Endometrial microvascular endothelial cells (primary cell): ENCODE data around the gene COX7A2. TPM values are rescaled to one million over a fixed set of nuclear protein-coding genes. Genes with fewer than 3 reads are reported as not detected.

Experiments
- in situ Hi-C: cut with HindIII; loops from 2 replicates; pipeline ENCODE4 v1.10.0; 2017; ENCODE audit warnings: low sequenced_read_pairs, low pct_unique_long_range_greater_than_20kb; ENCODE audit errors: inconsistent ontology term
- total RNA-seq: library from RNA; depleted of rRNA; stranded (reverse); fragments of >200 nt; gene quantifications from one replicate; pipeline ENCODE4 v1.2.3, GENCODE V29; 2015; ENCODE audit errors: inconsistent ontology term

COX7A2 gene
- total RNA-seq, 1 donor from 2014 or later, result 381 TPM

GRCh38 chr6:75205776-75206575, 37.6 kb downstream of the COX7A2 start, which contains the start of gene COL12A1:
Gene COL12A1 (minus strand): TSS chr6:75206053. CDS start chr6:75202792, 3,261 bp downstream.
- in situ Hi-C loops, result loop anchor here (25.0 kb wide), 1 partner anchor 1119 kb away; no protein-coding TSS in a partner anchor

GRCh38 chr6:75204959-75205775, 38.4 kb downstream of the COX7A2 start:
- in situ Hi-C loops, result loop anchor here (25.0 kb wide), 1 partner anchor 1118 kb away; no protein-coding TSS in a partner anchor

GRCh38 chr6:75204217-75204958, 39.2 kb downstream of the COX7A2 start:
- in situ Hi-C loops, result loop anchor here (25.0 kb wide), 1 partner anchor 1117 kb away; no protein-coding TSS in a partner anchor

GRCh38 chr6:75203721-75204120, 39.9 kb downstream of the COX7A2 start:
- in situ Hi-C loops, result loop anchor here (25.0 kb wide), 1 partner anchor 1116 kb away; no protein-coding TSS in a partner anchor

- in situ Hi-C loops, result loop anchor here (25.0 kb wide), 1 partner anchor 1115 kb away; no protein-coding TSS in a partner anchor
These were observed 40.9 kb downstream of the COX7A2 start for GRCh38 chr6:75202676-75203131.

- in situ Hi-C loops, result loop anchor here (25.0 kb wide), 1 partner anchor 1115 kb away; no protein-coding TSS in a partner anchor
These were observed 41.5 kb downstream of the COX7A2 start for GRCh38 chr6:75201901-75202672.

GRCh38 chr6:75201021-75201420, 42.6 kb downstream of the COX7A2 start:
- in situ Hi-C loops, result loop anchor here (25.0 kb wide), 1 partner anchor 1114 kb away; no protein-coding TSS in a partner anchor

- in situ Hi-C loops, result loop anchor here (25.0 kb wide), 1 partner anchor 1113 kb away; no protein-coding TSS in a partner anchor
These were observed 43.7 kb downstream of the COX7A2 start for GRCh38 chr6:75199889-75200288.

- in situ Hi-C loops, result no loop called here
These were observed 47.4 kb downstream of the COX7A2 start for GRCh38 chr6:75196081-75196687.

- in situ Hi-C loops, result no loop called here
These were observed 55.2 kb downstream of the COX7A2 start for GRCh38 chr6:75188221-75188925.

Other genes with a start within 250 kb of the COX7A2 start
- gene COL12A1, start 37.7 kb downstream of the COX7A2 start, total RNA-seq, result 64.7 TPM
- 313 TPM for gene TMEM30A, start 41.0 kb upstream of the COX7A2 start, total RNA-seq
- gene FILIP1, start 250.0 kb upstream of the COX7A2 start, total RNA-seq, result 0.09 TPM